GM21717 (cell line): Measurements from ENCODE around the gene C11orf91.
"Not testable (repeated sequence)": the region's sequence is repeated elsewhere in the genome, so short reads cannot be mapped to it uniquely, and the experiment has no call there.

Experiments used
- ATAC-seq: cut with Tn5 transposase; IDR thresholded peaks from one replicate; pipeline ENCODE4 v1.9.1; 2021; ENCODE audit warnings: mild to moderate bottlenecking, moderate library complexity; ENCODE audit not compliant: unreplicated experiment

The C11orf91 gene, protein sequence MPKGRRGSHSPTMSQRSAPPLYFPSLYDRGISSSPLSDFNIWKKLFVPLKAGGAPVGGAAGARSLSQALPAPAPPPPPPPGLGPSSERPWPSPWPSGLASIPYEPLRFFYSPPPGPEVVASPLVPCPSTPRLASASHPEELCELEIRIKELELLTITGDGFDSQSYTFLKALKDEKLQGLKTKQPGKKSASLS

DNA sequence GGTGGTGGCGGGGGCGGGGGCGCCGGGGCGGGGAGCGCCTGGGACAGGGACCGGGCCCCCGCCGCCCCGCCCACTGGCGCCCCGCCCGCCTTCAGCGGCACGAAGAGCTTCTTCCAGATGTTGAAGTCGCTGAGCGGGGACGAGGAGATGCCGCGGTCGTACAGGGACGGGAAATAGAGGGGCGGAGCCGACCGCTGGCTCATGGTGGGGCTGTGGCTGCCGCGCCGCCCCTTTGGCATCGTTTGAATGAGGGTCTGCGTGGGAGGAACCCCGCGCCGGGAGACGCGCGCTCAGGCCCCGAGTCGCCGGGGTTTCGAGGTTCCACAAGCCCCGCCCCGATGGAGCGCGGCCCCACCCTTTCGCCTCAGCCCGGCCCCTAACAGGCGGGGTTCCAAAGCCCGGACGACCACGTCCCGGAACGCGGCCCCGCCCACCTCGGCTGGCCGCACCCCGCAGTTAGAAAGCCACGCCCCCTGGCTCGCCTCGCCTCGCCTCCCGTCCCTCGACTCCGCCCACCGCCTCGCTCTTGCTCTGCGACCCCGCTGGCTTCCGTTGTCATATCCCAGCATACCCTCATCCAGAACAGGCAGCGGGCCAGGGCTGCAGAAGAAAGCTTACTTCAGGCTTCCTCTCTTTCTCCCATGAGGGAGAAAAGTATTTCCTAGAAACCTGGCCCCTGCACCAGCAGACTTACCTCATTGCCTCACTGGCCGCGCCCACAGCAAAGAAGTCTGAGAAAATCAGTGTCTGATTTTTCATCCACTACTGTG lies at the start of gene C11orf91:
C11orf91 (minus strand) TSS at position 325 of the 770 bp plus-strand sequence; CDS start at position 239, 86 bp downstream.
- peak; percentile 81 for ATAC-seq

DNA sequence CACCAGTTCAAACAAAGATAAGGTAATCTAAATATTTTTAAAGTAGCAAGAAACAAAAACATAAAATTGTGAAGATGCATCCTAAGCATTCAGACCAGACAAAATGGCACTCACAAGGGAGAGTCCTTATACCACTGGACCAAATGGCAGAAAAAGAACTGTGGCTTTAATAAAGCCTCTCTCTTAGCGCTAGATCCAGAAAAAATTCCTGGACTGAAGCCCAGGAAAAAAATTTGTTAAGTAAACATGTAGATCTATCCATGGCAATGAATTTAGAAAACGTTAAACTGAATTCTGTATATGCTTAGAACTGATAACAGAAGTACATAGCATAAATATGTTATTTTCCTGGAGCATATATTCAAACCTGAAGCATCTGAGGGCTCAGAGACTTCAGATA lies 47.4 kb upstream of the C11orf91 start:
- ATAC-seq, result no peak

DNA sequence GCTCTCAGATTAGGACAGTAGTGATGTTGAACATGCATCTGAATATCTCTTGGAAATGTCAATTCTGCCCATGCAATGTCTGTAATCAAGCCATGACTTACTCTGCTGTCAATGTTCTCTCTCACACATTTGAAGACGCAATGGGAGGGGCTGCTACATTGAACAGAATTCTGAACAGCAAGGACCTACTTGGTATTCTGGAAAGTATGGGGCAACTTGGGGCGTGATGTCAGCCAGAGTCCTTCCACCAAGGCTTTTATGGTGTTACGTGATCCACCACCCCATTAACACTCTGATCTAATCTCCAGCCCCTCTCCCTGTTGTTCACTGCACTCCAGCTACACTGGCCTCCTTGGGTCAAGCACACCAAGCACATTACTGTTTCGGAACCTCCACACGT lies 42.7 kb upstream of the C11orf91 start:
- ATAC-seq, result no peak

DNA sequence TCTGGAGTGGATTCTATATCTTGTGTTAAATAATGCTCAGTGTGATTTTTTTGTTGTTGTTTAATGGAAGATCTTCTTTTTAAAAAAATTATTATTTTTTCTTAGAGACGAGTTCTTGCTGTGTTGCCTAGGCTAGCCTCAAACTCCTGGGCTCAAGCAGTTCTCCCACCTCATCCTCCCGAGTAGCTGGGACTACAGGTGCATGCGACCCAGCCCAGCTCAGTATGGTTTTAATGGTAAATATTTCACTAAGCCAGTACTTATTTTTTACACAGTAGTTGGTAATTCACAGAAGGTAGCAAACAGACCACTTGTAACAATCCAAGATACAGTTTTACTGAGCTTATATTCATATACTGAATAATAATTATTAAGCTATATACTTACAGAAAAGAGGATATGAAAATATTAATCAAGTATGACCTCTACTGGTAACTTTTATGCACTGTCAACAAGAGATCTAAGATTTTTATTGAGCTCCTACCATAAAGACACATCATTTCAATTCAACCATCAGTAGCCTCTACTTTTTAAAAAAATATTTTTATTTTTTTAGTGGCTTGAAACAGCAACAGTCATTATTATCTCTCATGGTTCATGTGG lies 41.7 kb upstream of the C11orf91 start:
- ATAC-seq, result no peak

DNA sequence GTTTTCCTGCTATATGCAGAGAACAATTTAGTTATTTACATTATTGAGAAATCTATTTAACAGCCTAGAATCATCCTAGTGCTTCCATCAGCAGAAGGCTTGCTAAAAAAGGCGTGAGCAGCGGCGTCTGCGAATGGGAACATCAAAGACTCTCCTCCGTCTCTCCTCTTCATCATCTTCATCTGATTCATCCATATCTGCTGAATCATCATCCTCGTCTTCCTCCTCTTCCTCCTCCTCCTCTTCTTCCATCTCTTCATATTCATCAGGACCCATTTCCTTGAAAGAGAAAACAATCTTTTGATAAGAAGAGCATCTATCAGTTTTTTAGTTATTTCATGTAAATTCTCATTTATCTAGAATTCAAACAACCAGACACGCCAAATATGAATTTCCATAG lies 41.2 kb upstream of the C11orf91 start:
- ATAC-seq, result no peak

DNA sequence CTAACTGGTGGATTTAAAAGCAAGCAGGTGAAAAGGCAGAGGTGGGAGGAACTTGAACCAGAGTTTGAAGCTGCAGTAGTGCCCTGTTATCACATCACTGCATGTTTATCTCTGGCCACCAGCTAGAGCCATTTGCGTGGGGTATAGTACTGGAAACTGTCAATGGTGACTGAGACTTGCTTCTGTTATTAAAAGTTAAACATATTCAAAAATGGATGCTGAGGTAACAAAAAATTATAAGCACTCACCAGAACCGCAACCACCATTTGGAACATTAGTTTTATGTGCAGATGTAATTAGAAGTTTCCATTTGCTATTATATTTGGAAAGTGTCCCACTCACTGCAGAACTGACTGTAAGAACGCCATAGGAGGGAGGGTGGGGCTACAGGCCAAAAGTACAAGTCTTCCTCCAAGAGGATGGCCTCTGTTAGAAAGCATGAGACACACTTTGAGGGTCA lies 36.8 kb upstream of the C11orf91 start:
- ATAC-seq, result no peak

DNA sequence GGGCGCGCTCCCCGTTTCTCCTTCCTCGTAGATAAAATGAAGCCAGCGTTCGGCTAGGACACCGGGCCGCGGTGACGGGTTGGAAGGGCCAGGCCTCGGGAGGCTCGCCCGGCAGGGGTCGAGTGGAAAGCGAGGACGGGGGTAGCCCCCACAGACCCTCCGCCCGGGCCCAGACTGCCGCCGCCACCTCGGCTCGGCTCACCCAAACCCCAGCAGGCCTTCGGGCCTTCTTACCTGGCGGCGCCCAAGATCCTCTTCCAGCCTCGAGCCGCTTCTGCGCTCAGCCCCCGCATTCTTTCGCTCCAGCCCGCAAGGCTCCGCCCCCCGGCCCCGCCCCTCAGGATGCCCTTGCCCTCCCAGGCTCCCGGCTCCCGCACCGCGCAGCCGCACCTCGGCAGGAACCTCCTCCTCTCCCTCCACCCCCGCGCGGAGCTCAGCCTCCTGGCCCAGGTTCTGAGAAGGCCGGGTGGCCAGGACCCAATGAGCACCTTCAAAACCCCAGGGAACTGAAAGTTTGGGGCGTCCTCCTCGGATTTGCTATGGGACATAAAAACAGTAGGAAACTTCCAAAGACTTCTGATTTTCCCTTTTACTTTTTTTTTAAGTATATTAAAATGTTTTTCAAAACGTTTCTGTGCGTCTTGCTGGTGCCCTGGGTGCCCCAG lies 35.7 kb upstream of the C11orf91 start, which contains the start of gene CD59:
CD59 (minus strand) TSS at position 276 of the 665 bp plus-strand sequence. CDS start 13,978 bp downstream, outside the sequence.
- peak; percentile 57 for ATAC-seq

DNA sequence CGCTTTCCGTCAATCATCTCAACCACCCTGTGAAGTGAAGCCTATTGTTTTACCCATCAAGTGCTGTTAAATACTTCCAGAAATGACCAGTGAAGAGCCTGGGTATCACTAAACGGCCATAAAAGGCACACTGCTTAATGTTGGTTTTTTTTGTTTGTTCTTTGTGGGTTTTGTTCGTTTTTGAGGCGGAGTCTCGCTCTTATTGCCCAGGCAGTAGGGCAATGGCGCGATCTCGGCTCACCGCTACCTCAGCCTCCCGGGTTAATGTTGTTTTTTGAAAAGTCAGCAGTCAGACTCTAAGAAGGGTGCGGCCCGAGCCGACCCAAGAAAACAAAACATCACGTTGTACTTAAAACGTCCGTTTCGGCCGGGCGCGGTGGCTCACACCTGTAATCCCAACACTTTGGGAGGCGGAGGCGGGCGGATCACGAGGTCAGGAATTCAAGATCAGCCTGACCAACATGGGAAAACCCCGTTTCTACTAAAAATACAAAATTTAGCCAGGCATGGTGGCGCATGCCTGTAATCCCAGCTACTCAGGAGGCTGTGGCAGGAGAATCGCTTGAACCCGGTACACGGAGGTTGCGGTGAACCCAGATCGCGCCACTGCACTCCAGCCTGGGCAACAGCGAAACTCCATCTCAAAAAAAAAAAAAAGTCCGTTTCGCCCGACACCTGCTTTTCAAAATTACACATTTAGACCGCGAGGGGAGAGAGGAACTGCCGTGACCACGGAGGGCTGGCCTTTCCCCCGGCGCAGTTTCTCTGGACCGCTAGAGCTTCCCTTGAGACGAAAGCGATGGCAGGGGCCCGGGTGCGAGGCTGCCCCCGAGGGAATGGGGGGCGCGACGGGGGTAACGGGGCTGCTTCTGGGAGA lies 34.9 kb upstream of the C11orf91 start:
- peak; percentile 58 for ATAC-seq

DNA sequence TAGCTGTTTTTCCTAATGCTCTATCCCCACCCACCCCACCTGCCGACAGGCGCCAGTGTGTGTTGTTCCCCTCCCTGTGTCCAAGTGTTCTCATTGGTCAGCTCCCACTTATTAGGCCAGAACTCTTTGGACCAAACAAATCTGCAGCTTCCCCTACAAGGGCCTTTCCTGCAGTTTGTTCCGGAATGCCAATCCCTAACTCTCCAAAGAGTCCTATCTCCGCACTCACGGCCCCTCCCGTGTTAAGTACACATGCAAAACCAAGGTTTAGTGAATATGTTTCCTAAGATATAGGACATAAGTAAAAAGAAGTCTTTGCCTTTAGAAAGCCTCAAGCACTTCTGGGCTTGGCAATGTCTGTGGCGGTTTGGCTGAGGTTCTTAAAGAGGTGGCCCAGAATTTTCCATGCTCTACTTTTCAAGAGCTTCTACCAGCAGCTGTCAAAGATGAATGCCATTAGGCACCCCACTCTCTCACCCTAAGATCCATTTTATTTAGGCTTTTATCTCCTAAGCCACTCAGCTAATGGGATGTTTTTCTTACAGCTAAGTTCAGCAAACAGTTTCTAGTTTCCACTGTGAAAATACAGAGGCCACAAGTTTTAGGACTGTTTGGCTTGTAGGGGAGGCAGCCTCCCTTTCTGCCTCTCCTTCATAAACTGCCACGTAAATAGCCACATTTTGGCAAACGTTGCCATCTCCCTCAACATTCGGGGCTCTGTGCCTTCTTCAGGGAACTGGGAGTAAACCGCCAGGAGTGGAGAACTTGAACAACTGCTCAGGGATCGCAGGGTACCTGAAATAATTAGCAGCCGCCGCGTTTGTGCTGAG lies 34.0 kb upstream of the C11orf91 start:
- ATAC-seq, result no peak

DNA sequence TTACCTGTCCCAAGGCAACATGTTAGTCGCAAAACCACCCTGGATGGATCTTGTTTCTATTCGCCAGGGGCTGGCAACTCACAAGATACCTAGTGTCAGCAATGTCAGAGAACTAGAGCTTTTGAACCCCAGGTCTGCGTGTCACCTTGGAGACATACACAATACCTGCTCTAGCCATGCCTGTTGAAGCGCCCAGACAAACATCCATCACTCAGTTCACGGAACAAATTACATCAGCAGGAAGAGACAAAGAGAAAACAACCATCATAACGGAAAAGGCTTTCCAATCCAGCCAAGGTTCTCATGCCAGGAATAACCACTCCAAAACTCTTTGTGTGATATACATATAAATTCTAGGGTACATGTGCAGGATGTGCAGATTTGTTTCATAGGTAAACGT lies 33.4 kb upstream of the C11orf91 start:
- no peak for ATAC-seq

DNA sequence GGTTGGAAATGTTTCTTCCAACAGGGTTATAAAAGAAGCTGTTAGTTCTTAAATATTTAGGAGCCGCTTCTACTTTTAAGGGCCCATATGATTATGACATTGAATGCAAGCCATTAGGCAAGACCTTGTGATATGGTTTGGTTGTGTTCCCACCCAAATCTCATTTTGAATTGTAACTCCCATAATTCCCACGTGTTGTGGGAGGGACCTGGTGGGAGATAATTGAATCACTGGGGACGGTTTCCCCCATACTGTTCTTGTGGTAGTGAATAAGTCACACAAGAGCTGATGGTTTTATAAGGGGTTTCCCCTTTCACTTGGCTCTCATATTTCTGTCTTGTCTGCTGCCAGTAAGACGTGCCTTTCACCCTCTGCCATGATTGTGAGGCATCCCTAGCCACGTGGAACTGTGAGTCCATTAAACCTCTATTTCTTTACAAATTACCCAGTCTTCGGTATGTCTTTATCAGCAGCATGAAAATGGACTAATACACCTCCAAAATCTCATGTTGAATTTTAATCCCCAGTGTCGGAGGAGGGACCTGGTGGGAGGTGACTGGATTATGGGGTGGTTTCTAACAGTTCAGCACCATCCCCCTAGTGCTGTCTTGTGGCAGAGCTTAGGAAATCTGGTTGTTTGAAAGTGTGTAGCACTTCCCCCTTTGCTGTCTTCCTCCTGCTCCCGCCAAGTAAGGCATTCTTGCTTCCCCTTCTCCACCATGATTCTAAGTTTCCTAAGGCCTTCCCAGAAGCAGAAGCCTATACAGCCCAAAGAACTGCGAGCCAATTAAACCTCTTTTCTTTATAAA lies 31.3 kb upstream of the C11orf91 start:
- no peak for ATAC-seq

DNA sequence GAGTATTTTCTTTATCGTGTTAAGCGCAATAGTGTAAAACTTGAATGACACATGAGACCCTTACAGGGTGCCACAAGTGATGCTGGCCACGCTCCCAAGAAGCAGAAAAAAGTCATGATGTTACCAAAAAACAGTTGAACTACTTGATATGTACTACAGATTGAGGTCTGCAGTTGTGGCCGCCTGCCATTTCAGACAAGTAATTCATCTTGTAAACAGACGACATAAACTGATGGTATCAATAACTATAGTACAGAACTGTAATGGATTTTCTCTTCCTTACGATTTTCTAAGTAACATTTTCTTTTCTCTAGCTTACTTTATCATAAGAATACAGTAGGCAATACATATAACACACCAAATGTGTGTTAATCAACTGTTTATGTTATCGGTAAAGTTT lies 30.1 kb upstream of the C11orf91 start:
- ATAC-seq, result no peak

DNA sequence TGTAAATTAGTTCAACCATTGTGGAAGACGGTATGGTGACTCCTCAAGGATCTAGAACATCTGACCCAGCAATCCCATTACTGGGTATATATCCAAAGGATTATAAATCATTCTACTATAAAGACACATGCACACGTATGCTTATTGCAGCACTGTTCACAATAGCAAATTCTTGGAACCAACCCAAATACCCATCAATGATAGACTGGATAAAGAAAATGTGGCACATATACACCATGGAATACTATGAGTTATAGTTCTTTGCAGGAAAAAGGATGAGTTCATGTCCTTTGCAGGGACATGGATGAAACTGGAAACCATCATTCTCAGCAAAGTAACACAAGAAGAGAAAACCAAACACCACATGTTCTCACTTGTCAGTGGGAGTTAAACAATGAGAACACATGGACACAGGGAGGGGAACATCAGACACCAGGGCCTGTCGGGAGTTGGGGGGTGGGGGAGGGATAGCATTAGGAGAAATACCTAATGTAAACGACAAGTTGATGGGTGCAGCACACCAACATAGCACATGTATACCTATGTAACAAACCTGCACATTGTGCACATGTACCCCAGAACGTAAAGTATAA lies 28.5 kb upstream of the C11orf91 start:
- ATAC-seq, result not testable (repeated sequence)

DNA sequence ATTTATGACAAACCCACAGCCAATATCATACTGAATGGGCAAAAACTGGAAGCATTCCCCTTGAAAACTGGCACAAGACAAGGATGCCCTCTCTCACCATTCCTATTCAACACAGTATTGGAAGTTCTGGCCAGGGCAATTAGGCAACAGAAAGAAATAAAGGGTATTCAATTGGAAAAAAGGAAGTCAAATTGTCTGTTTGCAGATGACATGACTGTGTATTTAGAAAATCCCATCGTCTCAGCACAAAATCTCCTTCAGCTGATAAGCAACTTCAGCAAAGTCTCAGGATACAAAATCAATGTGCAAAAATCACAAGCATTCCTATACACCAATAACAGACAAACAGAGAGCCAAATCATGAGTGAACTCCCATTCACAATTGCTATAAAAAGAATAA lies 26.9 kb upstream of the C11orf91 start:
- not testable (repeated sequence) for ATAC-seq

DNA sequence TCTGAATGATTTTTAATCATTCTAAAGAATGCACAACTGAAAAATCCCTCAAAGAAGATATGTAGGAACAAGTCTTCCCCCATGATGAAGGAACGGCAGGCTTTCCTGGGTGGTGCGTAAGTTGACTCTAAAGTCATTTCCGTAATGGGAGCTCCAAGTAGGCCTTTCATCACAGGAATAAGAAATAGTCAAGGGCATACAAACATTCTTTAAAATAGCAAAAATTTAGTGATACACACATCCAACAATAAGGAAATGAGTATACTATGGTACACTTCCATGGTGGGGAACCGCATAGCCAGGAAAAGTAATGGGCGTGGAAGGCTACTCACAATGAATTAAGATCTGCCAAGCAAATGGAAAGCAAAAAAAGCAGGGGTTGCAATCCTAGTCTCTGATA lies 24.9 kb upstream of the C11orf91 start:
- ATAC-seq, result no peak

DNA sequence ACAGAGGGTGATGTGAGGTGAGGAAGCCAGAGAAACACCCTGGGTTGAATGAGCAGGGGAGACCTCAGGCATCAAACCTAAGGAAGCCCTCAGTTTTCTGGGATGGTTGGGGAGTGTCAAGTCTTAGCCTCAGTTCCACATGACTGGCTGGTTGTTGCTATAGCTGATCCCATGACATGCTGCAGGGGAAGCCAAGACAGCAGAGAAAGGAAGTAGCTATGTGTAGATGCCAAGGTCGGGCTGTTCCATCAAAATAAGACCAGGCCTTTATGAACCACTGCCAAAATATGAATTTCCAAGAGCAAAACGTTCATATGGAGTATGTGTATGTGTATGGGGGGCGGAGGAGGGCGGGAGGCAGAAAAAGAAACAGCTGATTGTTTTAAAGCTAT lies 24.0 kb upstream of the C11orf91 start:
- ATAC-seq, result no peak

DNA sequence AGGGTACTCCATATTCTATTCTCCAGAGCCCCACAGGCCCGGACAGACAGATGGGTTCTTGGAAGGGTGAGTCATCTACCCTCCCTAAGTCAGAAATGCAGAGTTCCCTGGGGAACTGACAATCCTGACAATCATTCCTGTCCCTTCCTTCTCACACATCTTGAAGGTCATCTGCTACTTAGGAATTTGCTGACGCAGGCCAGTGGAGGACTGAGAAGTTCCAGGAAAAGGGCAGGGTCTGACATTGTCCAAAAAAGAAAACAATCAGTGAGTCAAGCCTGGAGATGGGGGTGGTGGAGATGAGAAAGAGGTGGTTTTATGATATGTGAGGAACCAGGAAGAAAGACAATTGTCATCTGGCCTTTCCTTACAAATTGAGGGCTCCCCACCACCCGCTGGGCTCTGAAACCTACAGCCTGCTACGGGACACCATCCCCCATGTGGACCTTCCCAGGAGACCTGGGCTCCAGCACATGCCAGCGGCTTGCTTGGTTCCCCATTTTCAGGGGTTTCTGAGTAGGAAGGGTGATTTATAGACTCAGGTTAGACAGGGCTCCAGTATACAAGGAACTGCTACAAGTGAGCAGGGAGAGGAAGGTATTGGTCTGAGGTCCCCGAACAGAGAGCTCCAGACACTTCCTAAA lies 22.7 kb upstream of the C11orf91 start:
- peak; percentile 24 for ATAC-seq
